GM21529 (cell line): ENCODE data around the gene DDIAS.
"Not testable (repeated sequence)": the region's sequence is repeated elsewhere in the genome, so short reads cannot be mapped to it uniquely, and the experiment has no call there.

Experiments
- ATAC-seq: cut with Tn5 transposase; IDR thresholded peaks from one replicate; pipeline ENCODE4 v1.9.1; 2021; ENCODE audit not compliant: unreplicated experiment

DDIAS gene

GRCh38 chr11:82901165-82901921, at the start of gene DDIAS:
Gene DDIAS, plus strand, starts transcription at chr11:82901736. Its CDS starts 13,003 bp downstream, at chr11:82914739.
- ATAC-seq, result peak; percentile 69

DNA sequence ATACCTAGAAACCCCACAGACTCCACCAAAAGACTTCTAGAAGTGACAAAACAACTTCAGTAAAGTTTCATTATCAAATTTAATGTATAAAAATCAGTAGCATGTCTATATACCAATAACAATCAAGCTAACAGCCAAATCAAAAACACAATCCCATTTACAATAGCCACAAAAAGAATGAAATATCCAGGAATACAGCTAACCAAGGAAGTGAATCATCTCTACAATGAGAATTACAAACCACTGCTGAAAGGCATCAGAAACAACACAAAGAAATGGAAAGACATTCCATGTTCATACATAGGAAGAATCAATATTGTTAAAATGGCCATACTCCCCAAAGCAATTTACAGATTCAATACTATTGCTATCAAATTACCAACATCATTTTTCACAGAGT, 47.3 kb upstream of the DDIAS start:
- no peak for ATAC-seq

DNA sequence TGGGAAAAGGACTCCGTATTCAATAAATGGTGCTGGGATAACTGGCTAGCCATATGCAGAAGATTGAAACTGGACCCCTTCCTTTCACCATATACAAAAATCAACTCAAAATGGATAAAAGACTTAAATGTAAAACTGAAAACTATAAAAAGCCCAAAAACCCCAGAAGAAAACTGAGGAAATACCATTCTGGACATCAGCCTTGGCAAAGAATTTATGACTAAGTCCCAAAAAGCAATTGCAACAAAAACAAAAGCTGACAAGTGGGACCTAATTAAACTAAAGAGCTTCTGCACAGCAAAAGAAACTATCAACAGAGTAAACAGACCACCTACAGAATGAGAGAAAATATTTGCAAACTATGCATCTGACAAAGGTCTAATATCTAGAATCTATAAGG, 46.6 kb upstream of the DDIAS start:
- ATAC-seq, result not testable (repeated sequence)

GRCh38 chr11:82855616-82856015, 45.9 kb upstream of the DDIAS start:
- no peak for ATAC-seq

- no peak for ATAC-seq
These were observed 44.4 kb upstream of the DDIAS start for GRCh38 chr11:82857145-82857544.

GRCh38 chr11:82858133-82858532, 43.4 kb upstream of the DDIAS start:
- ATAC-seq, result no peak

DNA sequence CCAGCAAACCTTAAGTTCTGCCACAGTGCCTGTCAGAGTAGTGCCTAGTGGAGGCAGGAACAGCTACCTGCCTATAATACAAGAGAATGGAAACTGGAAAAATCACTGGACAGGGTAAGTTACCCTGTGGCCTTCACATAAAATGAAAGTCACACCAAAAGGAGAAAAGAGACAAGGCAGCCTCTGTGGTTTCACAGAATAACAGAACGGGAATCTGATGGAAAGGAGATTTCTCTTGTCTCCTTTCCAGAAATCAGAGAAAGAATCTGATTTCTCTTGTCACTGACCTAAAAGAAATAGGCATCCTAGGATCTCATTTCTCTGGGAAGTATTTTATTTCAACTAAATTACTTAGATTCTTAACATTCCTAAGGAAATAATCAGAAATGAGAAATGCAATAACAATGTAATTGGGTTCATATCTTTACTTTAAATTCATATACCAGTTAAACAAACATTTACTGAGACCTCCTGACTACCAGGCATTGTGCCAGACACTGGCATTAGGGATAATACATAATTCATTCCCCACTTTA, 42.9 kb upstream of the DDIAS start:
- no peak for ATAC-seq

DNA sequence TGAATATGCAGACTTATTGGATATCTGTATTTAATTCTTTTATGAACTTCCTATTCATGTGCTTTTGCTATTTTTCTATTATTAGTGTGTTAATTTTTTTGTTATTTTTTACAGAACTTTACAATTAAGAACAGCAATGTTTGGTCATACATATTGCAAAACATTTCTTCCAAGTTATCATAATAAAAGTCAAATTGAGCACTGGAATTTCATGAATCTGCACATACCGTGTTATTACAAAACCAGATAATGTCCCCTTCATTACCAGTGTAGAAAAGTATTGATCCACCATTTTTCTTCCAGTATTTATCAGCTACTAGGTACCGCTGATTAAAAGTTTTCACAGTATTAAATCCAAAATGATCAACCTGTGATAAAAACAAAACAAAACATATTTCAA, 41.8 kb upstream of the DDIAS start:
- no peak for ATAC-seq

DNA sequence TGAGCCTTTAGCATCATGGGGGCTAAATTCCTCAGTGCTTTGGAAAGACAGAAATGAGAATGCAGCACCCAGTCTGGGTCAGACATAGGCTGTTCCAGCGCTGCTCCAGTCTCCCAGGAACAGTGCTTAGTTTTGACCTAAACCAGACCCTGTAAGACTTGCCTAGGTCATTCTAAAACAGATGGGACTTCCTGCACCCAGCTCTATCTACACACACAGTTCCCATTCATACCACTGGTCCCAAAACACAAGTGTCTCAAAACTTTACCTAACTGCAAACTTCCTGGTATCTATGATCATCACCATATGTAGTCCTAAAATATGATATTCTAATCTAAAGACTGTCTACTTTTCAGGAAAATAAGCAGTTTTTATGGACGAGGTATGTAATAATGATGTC, 39.2 kb upstream of the DDIAS start:
- ATAC-seq, result no peak

- peak; percentile 55 for ATAC-seq
These were observed 38.3 kb upstream of the DDIAS start for GRCh38 chr11:82863209-82863608.

DNA sequence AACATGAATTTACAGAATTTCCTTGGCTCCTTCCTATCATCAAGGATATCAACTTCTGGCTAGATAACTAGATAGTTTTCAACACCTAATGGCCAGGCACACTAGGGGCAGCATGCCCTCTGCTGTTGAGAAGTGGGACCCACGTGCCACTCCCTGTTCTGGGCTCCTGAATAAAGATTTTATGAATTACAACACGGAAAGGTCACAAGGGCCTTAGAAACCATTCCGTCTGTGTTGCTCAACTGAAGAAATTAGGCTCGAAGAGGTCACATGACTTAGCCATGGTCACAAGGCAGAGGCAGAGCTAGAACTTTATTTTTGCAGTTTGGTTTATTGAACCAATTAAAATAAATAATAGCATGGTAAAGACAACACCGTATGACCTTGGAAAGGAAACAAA, 37.3 kb upstream of the DDIAS start:
- no peak for ATAC-seq

- ATAC-seq, result no peak
These were observed 35.7 kb upstream of the DDIAS start for GRCh38 chr11:82865841-82866240.

DNA sequence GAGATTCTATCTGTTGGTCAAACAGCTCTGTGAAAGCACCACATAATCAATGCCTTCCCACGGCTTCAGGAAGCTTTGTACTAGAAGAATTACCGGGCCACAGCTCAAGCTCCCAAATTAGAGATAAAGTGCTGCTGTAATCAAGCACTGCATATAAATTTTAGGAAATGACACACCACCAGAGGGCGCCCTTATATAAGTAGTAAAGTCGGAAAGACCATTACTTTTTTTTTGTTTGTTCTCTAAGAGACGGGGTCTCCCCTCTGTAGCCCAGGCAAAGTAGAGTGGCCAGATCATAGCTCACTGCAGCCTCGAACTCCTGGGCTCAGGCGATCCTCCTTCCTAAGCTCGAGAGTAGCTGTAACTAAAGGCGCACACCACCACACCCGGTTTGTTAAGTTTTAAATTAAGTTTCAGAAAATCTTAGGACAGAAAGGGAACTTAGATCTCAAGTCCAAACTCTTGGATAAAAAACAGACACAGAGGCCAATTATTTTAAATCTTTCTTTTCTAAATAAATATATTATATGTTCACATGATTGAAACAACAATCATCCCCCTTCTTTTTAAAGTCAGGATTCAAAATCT, 33.9 kb upstream of the DDIAS start:
- peak; percentile 50 for ATAC-seq

- no peak for ATAC-seq
These were observed 31.9 kb upstream of the DDIAS start for GRCh38 chr11:82869657-82870056.

DNA sequence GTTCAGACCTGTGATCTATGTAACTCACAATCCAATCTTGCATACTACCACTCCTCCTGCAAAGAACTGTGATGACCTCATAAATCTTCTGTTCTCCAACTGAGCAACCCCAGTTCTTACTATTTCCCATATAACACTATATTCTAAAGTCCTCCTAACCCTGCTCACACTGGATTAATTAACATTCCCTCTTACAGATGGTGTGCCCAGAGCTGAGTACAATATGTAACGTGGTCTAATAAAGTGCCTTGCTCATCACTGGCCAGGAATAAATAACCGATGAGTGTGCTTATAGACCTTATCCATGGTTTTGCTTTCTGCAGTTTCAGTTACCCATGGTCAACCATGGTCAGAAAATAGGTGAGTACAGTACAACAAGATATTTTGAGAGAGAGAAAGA, 29.9 kb upstream of the DDIAS start:
- no peak for ATAC-seq

GRCh38 chr11:82872377-82873150, 29.0 kb upstream of the DDIAS start:
- ATAC-seq, result no peak

GRCh38 chr11:82873919-82874333, 27.6 kb upstream of the DDIAS start:
- no peak for ATAC-seq

DNA sequence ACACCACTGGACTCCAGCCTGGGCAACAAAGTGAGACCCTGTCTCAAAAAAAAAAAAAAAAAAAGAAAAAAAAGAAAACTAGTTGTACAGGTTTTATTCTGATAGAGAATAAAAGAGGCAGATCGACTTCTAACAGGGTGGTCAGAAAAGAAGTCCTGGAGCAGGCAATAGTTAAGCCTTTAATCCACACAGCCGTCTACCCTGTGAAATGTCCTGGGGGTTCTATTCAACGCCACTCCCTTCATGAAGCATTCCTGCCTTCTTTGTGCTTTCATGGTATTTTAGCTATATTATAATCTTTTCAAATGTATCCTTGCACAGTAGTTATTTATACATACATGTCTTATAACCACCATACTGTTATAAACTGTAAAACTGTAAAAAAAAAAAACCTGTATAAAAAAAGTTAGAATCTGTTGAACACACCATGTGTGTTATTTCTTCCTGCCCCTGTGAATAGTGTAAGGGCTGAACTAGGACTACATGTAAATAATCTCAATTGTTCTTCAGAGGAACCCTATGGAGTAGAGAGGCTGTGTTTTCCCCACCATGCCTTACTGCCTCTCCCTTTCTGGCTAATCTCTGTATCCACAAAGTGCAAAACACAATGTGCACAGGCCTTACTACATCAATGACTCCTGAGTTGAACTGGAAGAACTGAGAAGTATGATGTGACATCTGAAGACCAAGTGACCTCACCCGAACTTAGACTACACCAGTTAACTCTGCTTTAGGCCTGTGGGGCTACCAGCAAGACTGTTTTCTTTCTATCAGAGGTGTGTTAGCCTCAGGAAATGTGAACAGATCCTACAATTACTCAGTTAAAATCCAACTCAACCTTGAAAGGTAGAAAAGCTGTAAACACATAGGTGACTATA, 26.7 kb upstream of the DDIAS start:
- no peak for ATAC-seq

GRCh38 chr11:82883853-82884252, 17.7 kb upstream of the DDIAS start:
- ATAC-seq, result no peak

DNA sequence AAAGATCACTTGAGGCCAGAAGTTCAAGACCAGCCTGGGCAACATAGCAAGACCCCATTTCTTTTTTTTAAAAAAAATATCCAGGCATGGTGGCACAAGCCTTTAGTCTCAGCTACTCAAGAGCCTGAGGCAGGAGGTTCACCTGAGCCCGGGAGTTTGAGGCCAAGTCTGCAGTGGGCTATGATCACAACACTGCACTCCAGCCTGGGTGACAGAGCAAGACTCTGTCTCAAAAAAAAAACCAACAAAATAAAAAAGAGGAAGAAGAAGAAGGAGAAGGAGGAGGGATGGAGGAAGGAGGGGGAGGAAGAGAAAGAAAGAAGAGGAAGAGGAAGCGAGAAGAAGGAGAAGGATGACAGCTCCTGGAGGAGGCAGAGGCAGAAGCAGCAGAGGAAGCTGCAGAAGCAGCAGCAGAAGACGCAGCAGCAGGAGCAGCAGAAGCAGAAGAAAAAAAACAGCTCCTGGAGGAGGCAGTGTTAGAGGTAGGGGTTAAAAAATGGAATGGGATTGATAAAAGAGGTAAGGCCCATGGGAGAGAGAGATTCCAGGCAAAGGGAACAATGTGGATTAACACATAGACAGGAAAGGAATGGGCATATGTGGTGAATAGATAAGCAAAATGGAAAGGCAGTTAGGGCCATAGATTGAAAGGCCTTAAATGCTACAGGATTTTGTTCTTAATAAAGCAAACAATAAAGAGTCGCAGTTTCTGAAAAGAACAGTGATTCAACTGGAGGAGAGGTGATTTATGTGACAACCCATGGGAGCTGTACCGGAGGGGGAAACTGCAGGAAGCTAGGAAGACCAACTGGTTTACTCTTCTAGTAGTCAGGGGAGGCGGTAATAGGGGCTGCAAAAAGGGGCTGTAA, 12.2 kb upstream of the DDIAS start:
- ATAC-seq, result no peak
